CD14-positive monocyte (primary cell): ENCODE results near the gene TSPEAR. TPM values are rescaled to one million over a fixed set of nuclear protein-coding genes. Genes with fewer than 3 reads are reported as not detected.

ENCODE experiments used
- DNase-seq, 3 donors: peaks; one replicate each; pipeline ENCODE4 v3.0.0-alpha.2; 2011 to 2022
- H2AFZ ChIP-seq: 2 replicates; pipeline ENCODE4 v1.6.0; 2012; ENCODE audit warnings: mild to moderate bottlenecking, low read depth, low read length, inconsistent platforms; ENCODE audit not compliant: insufficient read depth, poor library complexity, severe bottlenecking
- H3K27ac ChIP-seq, 2 donors: 1 replicate in 1 of 2; 2 replicates in 1 of 2; pipeline ENCODE4 v1.5.1; 2012 to 2013; ENCODE audit warnings: low read length in 2 of 2, control low read depth in 1 of 2, inconsistent platforms in 1 of 2, low read depth in 1 of 2, mild to moderate bottlenecking in 1 of 2
- H3K27me3 ChIP-seq, 2 donors: one replicate each; pipeline versions ENCODE4 v1.6.0 to v1.6.1; 2011 to 2013; ENCODE audit warnings: low read length in 2 of 2; ENCODE audit not compliant: control insufficient read depth in 2 of 2, insufficient read depth in 2 of 2
- H3K36me3 ChIP-seq, 2 donors: replicated peaks in 1 of 2; 1 replicate in 1 of 2; 2 replicates in 1 of 2; pipeline versions ENCODE4 v1.5.1 to v1.6.1; 2012 to 2013; ENCODE audit warnings: low read length in 2 of 2, control low read depth in 1 of 2, inconsistent platforms in 1 of 2, mild to moderate bottlenecking in 1 of 2; ENCODE audit not compliant: insufficient read depth in 2 of 2, control insufficient read depth in 1 of 2
- H3K4me1 ChIP-seq, 2 donors: 1 replicate in 1 of 2; 2 replicates in 1 of 2; pipeline versions ENCODE4 v1.5.1 to v1.6.1; 2012 to 2013; ENCODE audit warnings: low read length in 2 of 2, control low read depth in 1 of 2, inconsistent platforms in 1 of 2, mild to moderate bottlenecking in 1 of 2, moderate library complexity in 1 of 2; ENCODE audit not compliant: insufficient read depth in 2 of 2, control insufficient read depth in 1 of 2
- H3K4me2 ChIP-seq: replicated peaks from 2 replicates; pipeline ENCODE3; 2012; ENCODE audit warnings: low read length, moderate library complexity, mild to moderate bottlenecking; ENCODE audit not compliant: poor library complexity, severe bottlenecking; ENCODE audit errors: extremely low read depth
- H3K4me3 ChIP-seq, 3 experiments: fragments of 200-600 bp in 1 of 3; sonication (generic) in 1 of 3; replicated peaks in 1 of 3; 1 replicate in 2 of 3; 2 replicates in 1 of 3; pipeline ENCODE4 v1.5.1; 2011 to 2013; ENCODE audit warnings: low read length in 3 of 3, mild to moderate bottlenecking in 3 of 3, control low read depth in 2 of 3, low read depth in 2 of 3, inconsistent platforms in 1 of 3, moderate library complexity in 1 of 3
- H3K79me2 ChIP-seq: 2 replicates; pipeline ENCODE4 v1.6.0; 2012; ENCODE audit warnings: mild to moderate bottlenecking, control low read depth, inconsistent platforms, low read length, moderate library complexity; ENCODE audit not compliant: insufficient read depth
- H3K9ac ChIP-seq: 2 replicates; pipeline ENCODE4 v1.6.0; 2017; ENCODE audit warnings: low read length, mild to moderate bottlenecking; ENCODE audit not compliant: insufficient read depth, poor library complexity, severe bottlenecking
- H3K9me3 ChIP-seq, 2 donors: replicated peaks in 1 of 2; 1 replicate in 1 of 2; 2 replicates in 1 of 2; pipeline versions ENCODE4 v1.5.1 to v1.6.1; 2012 to 2013; ENCODE audit warnings: low read length in 2 of 2, control low read depth in 1 of 2; ENCODE audit not compliant: control insufficient read depth in 1 of 2, insufficient read depth in 1 of 2
- H4K20me1 ChIP-seq: 2 replicates; pipeline ENCODE4 v1.6.0; 2012; ENCODE audit warnings: mild to moderate bottlenecking, low read length, control low read depth, moderate library complexity; ENCODE audit not compliant: insufficient read depth
- H3K27ac Mint-ChIP-seq, 7 donors: one replicate each; pipeline ENCODE4 v1.8.0; 2020; ENCODE audit warnings: mild to moderate bottlenecking in 7 of 7, mixed read lengths in 7 of 7, moderate library complexity in 6 of 7, inconsistent platforms in 2 of 7
- H3K27me3 Mint-ChIP-seq, 3 donors: one replicate each; pipeline ENCODE4 v1.8.0; 2021 to 2022; ENCODE audit warnings: low read depth in 3 of 3, mild to moderate bottlenecking in 3 of 3, mixed read lengths in 3 of 3, moderate library complexity in 3 of 3, inconsistent platforms in 1 of 3
- H3K36me3 Mint-ChIP-seq, 2 donors: one replicate each; pipeline ENCODE4 v1.8.0; 2020; ENCODE audit warnings: mixed read lengths in 2 of 2, inconsistent platforms in 1 of 2, mild to moderate bottlenecking in 1 of 2
- H3K4me1 Mint-ChIP-seq: one replicate; pipeline ENCODE4 v1.8.0; 2020; ENCODE audit warnings: mild to moderate bottlenecking, mixed read lengths
- H3K4me3 Mint-ChIP-seq, 2 donors: one replicate each; pipeline ENCODE4 v1.8.0; 2020; ENCODE audit warnings: mild to moderate bottlenecking in 2 of 2, mixed read lengths in 2 of 2, moderate library complexity in 1 of 2
- H3K9me3 Mint-ChIP-seq, 7 donors: one replicate each; pipeline ENCODE4 v1.8.0; 2020 to 2022; ENCODE audit warnings: mixed read lengths in 7 of 7, mild to moderate bottlenecking in 6 of 7, moderate library complexity in 6 of 7, inconsistent platforms in 2 of 7
- WGBS: methylation state at CpG from one replicate; pipeline ENCODE4 v1.1.5; 2013; ENCODE audit warnings: missing lambda C conversion rate; ENCODE audit not compliant: insufficient coverage; 5-methylcytosine and 5-hydroxymethylcytosine counted together
- intact Hi-C, 2 donors: fragments of 100-400 bp; cut with micrococcal nuclease; formaldehyde crosslinking; loops; one replicate each; pipeline versions ENCODE4 v1.15.0 to v1.15.1; 2023
- polyA plus RNA-seq, 3 donors: library from polyadenylated mRNA; depleted of rRNA in 1 of 3; unstranded in 2 of 3; stranded (reverse) in 1 of 3; fragments of 300-500 nt in 2 of 3; fragments of >200 nt in 1 of 3; fragmentation: Illumina TruSeq in 2 of 3; gene quantifications; 1 replicate in 2 of 3; 2 replicates in 1 of 3; pipeline ENCODE4 v1.2.3, GENCODE V29; 2012 to 2021
- TF ChIP-seq, protein P1 (sequence below): fragments of 200-600 bp; IDR thresholded peaks from one replicate; pipeline ENCODE4 v1.8.0; 2022; ENCODE audit warnings: antibody characterized with exemption, mild to moderate bottlenecking

TSPEAR gene
- polyA plus RNA-seq, 3 donors = not detected

DNA sequence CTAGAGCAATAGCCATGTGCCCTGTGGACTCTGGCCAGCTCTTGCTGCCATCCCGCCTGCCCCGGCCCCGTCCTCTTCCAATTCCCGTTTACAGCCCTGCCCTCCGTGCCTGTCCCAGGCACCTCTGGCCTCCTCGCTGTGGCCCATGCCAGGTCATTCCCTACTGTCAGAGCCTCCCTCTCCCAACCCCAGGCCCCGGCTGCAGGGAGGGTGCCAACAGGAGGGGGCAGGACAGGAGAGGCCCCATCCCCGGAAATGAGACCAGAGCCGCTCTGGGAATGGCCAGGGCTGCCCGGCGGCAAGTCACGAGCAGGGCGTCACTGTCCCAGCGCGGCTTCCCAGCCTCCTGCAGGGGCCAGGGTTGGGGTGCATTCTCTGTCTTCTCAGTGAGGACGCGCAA, 23.5 kb upstream of the TSPEAR start:
- H3K36me3 ChIP-seq = no peaks in the 10 kb centered on the region
- H2AFZ ChIP-seq = no peak overlapping the region
- Mint-ChIP-seq H3K4me1 (peaks cover 3% of the 10 kb centered on the region), H3K36me3 (no peaks in the 10 kb centered on the region), H3K27me3 (peaks cover 4 to 9% (median 6%) of the 10 kb centered on the region in 3 donors), H3K27ac (no peak overlapping the region), H3K9me3 (peaks cover 32 to 69% (median 55%) of the 10 kb centered on the region in 7 donors), H3K4me3 (no peak overlapping the region)
- no peak for DNase-seq
- intact Hi-C loops = no loop called here
- no peak overlapping the region for H3K27ac ChIP-seq
- no peaks in the 10 kb centered on the region for H3K4me1 ChIP-seq
- H3K27me3 ChIP-seq = no peaks in the 10 kb centered on the region
- 96% methylated on average over 14 of the region's 17 CpGs for WGBS
- H4K20me1 ChIP-seq = no peaks in the 10 kb centered on the region
- no peak overlapping the region for H3K4me3 ChIP-seq
- no peak overlapping the region for H3K4me2 ChIP-seq
- TF ChIP-seq, protein P1, sequence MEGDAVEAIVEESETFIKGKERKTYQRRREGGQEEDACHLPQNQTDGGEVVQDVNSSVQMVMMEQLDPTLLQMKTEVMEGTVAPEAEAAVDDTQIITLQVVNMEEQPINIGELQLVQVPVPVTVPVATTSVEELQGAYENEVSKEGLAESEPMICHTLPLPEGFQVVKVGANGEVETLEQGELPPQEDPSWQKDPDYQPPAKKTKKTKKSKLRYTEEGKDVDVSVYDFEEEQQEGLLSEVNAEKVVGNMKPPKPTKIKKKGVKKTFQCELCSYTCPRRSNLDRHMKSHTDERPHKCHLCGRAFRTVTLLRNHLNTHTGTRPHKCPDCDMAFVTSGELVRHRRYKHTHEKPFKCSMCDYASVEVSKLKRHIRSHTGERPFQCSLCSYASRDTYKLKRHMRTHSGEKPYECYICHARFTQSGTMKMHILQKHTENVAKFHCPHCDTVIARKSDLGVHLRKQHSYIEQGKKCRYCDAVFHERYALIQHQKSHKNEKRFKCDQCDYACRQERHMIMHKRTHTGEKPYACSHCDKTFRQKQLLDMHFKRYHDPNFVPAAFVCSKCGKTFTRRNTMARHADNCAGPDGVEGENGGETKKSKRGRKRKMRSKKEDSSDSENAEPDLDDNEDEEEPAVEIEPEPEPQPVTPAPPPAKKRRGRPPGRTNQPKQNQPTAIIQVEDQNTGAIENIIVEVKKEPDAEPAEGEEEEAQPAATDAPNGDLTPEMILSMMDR = no peak
- H3K9ac ChIP-seq = no peak overlapping the region
- H3K9me3 ChIP-seq = peaks cover 41 to 53% of the 10 kb centered on the region in 2 donors
- H3K79me2 ChIP-seq = no peaks in the 10 kb centered on the region

DNA sequence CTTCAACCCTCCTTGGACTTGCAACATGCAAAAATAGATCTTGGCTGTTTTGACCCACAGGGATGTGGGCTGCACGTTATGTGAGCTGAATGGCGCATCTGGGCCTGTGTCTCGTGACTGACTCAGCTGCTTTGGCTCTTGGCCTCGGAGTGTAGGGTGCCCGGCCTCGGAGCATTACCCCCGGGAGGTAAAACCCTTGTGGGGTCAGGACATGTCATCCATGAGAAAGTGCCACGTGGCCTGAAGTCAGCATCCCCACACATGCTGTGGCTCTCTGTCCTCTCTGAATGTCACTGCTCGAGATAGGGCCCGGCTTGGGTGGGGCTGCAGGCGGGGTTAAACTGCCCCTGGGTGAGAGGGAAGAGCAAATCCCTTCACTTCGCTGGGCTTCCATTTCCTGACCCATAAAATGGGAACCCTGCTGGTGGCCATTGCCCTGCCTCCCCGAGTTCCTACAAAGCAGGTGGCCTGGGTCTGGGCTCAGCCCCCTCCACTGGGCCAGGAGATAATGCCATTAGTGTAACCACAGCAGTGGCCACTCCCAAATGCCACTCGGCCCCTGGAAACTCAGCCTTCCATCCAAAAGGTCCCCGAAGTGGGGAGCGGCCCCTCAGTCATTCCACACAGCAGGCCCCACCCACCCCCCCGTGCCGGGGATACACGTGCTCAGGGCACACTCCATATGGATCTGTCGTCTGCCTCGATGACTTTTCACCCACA, 22.8 kb upstream of the TSPEAR start:
- Histone ChIP-seq H3K4me2 (no peak overlapping the region), H3K4me1 (no peaks in the 10 kb centered on the region), H3K27me3 (no peaks in the 10 kb centered on the region), H4K20me1 (no peaks in the 10 kb centered on the region), H3K27ac (no peak overlapping the region), H3K4me3 (no peak overlapping the region), H2AFZ (no peak overlapping the region), H3K36me3 (no peaks in the 10 kb centered on the region), H3K79me2 (no peaks in the 10 kb centered on the region), H3K9me3 (peaks cover 41 to 51% of the 10 kb centered on the region in 2 donors), H3K9ac (no peak overlapping the region)
- intact Hi-C loops = no loop called here
- Mint-ChIP-seq H3K9me3 (peaks cover 30 to 64% (median 51%) of the 10 kb centered on the region in 7 donors), H3K4me3 (no peak overlapping the region), H3K36me3 (no peaks in the 10 kb centered on the region), H3K4me1 (peaks cover 3% of the 10 kb centered on the region), H3K27ac (no peak overlapping the region), H3K27me3 (peaks cover 4 to 9% (median 6%) of the 10 kb centered on the region in 3 donors)
- no peak for DNase-seq
- 93% methylated on average over 10 of the region's 21 CpGs for WGBS
- TF ChIP-seq, protein P1 = no peak
